ENCODE measurements around the gene VSTM4.

- no peak for TF ChIP-seq CTCF (IDR thresholded peaks at IDR 0.05)
- TF ChIP-seq POLR2A (IDR thresholded peaks at IDR 0.05; ENCODE audit: low read depth) = no peak
- TF ChIP-seq POLR2AphosphoS5 (IDR thresholded peaks at IDR 0.05) = no peak
- no peak for TF ChIP-seq EP300 (IDR thresholded peaks at IDR 0.05)
These were observed 11.0 kb downstream of the VSTM4 start for GRCh38 chr10:49104323-49104722.
